ENCODE results near the gene ADIPOR2.

ADIPOR2 gene

DNA sequence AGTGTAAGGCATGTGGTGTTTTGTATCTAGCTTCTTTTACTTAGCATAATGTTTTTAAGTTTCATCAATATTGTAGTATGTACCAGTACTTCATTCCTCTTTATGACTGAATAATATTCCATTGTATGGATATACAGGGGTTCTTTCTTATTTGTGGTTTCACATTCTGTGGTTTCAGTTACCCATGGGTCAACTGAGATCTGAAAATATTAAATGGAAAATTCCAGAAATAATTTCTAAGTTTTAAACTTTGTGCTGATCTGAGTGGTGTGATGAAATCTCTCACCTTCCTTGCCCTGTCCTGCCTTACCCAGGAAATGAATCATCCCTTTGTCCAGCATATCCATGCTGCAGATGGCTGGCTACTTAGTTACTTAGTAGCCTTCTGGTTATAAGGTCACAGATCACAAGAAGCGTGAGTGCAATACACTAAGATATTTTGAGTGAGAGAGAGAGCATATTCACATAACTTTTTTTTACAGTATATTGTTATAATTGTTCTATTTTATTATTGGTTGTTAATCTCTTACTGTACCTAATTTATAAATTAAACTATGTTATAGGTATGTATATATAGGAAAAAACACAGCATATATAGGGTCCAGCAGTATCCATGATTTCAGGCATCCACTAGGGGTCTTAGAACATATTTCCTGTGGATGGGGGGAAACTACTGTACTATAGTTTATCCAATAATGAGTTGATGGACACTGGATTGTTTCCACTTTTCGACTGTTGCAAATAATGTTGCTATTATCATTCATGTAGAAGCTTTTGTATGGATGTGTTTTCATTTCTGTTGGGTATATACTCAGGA lies 69.9 kb downstream of the ADIPOR2 start:
- no peak overlapping the region for H3K4me3 ChIP-seq (ENCODE audit: low read depth, low read length)
- no peak for DNase-seq (ENCODE audit: low read depth)

GRCh38 chr12:1761857-1762256 lies 71.0 kb downstream of the ADIPOR2 start:
- no peak overlapping the region for H3K4me3 ChIP-seq (ENCODE audit: low read depth, low read length)
- no peak for DNase-seq (ENCODE audit: low read depth)

- DNase-seq (ENCODE audit: low read depth): no peak
Measured at GRCh38 chr12:1763153-1763552, 72.3 kb downstream of the ADIPOR2 start.

GRCh38 chr12:1766110-1766509 lies 75.2 kb downstream of the ADIPOR2 start:
- no peak for DNase-seq (ENCODE audit: low read depth)

More at GRCh38 chr12:1763153-1763552, 72.3 kb downstream of the ADIPOR2 start:
- H3K4me3 ChIP-seq (ENCODE audit: low read depth, low read length): no peak overlapping the region

GRCh38 chr12:1767407-1768090 lies 76.7 kb downstream of the ADIPOR2 start:
- H3K4me3 ChIP-seq (ENCODE audit: low read depth, low read length): no peak overlapping the region
- no peak for DNase-seq (ENCODE audit: low read depth)

More at GRCh38 chr12:1766110-1766509, 75.2 kb downstream of the ADIPOR2 start:
- no peak overlapping the region for H3K4me3 ChIP-seq (ENCODE audit: low read depth, low read length)

- H3K4me3 ChIP-seq (ENCODE audit: low read depth, low read length): no peak overlapping the region
- no peak for DNase-seq (ENCODE audit: low read depth)
Measured at GRCh38 chr12:1768615-1769014, 77.7 kb downstream of the ADIPOR2 start.

DNA sequence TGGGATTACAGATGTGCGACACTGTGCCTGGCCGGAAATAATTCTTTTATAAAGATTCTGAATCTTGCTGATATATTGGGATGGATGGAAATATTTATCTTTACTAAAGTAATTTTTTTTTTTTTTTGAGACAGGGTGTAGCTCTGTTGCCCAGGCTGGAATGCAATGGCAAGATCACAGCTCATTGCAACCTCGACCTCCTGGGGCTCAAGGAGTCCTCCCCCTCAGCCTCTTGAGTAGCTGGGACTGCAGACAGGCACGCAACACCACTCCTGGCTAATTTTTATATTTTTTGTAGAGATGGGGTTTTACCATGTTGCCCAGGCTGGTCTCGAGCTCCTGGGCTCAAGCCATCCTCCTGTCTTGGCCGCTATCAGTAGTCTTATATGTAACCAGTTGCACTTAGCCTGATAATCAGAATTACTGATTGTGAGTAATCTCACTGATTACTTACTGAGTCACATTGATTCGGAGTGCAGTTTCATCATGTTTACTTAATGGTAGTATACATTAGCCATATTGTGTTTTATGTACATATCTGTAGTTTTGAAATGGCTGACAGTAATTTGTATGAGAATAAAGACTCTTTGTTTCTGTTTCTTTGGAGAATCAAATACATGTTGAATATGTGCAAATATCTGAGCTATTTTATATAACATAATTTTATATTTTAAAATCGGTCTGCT lies 79.1 kb downstream of the ADIPOR2 start:
- no peak for DNase-seq (ENCODE audit: low read depth)
- H3K4me3 ChIP-seq (ENCODE audit: low read depth, low read length): no peak overlapping the region

- no peak for DNase-seq (ENCODE audit: low read depth)
- no peak overlapping the region for H3K4me3 ChIP-seq (ENCODE audit: low read depth, low read length)
Measured at GRCh38 chr12:1773937-1774655, 83.2 kb downstream of the ADIPOR2 start.

DNA sequence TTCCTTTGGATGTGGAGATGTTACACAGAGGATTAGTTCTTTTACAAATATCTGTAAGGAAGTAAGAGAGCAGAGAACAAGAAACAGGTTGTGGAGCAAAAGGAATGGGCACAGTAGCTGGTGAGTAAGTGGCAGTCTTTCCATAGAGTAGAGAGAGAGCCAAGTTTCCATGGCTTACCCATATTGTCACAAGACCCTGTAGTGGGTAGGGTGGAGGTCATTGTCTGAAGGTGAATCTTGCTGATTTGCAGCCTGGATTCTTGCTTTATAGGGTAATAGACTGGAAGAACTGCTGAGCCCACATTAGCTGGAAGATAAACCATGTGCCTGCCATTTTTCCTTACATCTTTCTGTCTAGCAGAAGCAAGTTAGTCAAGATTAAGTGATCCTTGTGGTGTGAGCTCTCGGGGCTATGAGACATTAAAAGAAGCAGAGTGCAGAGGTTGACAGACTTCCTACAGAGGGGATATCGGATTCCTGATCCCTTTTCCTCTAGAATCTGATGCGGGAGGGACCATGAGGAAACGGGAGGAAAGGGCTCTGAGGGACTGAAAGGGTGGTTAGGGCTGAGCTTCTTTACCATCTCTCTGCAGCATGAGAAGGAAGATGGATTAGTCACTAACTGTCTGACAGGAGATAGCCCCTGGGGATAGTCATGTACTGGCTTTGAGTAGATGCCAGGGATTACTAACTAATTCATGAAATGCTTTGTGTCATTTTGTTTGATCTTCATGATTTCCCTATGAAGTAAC lies 85.5 kb downstream of the ADIPOR2 start:
- DNase-seq (ENCODE audit: low read depth): peak; percentile 73
- H3K4me3 ChIP-seq (ENCODE audit: low read depth, low read length): no peak overlapping the region

DNA sequence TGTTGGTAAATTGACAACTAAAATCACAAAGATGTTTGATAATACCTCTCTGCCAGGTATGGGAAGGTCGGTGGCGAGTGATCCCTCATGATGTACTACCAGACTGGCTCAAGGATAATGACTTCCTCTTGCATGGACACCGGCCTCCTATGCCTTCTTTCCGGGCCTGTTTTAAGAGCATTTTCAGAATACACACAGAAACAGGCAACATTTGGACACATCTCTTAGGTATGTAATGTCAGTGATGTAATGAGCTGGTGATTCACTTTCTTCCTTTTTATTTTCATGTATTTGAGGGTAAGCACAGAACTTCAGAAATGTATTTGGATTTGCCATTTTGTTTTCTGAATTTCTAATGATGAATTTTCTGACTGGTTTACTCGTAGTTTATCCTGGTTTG lies 86.9 kb downstream of the ADIPOR2 start:
- no peak for DNase-seq (ENCODE audit: low read depth)

GRCh38 chr12:1778911-1779310 lies 88.0 kb downstream of the ADIPOR2 start:
- H3K4me3 ChIP-seq (ENCODE audit: low read depth, low read length): no peak overlapping the region
- no peak for DNase-seq (ENCODE audit: low read depth)

More for the DNA sequence above, 86.9 kb downstream of the ADIPOR2 start:
- H3K4me3 ChIP-seq (ENCODE audit: low read depth, low read length): no peak overlapping the region

DNA sequence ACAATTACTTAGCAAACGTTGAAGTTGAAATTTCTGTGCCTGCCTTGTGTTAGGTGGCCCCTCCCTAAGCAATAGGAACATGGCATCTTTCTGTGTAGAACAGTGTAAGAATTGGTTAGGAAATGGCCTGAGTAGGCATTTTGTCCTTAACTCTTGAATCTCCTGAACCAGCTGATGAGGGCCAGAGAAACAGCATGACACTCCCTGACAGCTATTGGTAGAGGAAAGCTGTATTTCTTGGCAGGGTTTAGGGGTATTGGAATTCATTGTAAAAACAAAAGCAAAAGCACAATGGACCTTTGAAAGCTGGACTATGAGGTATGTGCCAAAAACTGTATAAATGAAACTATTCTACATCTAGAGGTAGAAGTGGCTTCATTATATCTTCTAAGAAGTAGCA lies 88.9 kb downstream of the ADIPOR2 start:
- DNase-seq (ENCODE audit: low read depth): peak; percentile 65
- H3K4me3 ChIP-seq (ENCODE audit: low read depth, low read length): no peak overlapping the region

GRCh38 chr12:1781772-1782171 lies 90.9 kb downstream of the ADIPOR2 start:
- no peak overlapping the region for H3K4me3 ChIP-seq (ENCODE audit: low read depth, low read length)
- DNase-seq (ENCODE audit: low read depth): no peak

- no peak for DNase-seq (ENCODE audit: low read depth)
- no peak overlapping the region for H3K4me3 ChIP-seq (ENCODE audit: low read depth, low read length)
Measured at GRCh38 chr12:1782215-1782614, 91.3 kb downstream of the ADIPOR2 start.

GRCh38 chr12:1787714-1788113 lies 96.8 kb downstream of the ADIPOR2 start:
- DNase-seq (ENCODE audit: low read depth): no peak
- no peak overlapping the region for H3K4me3 ChIP-seq (ENCODE audit: low read depth, low read length)

- DNase-seq (ENCODE audit: low read depth): no peak
- no peak overlapping the region for H3K4me3 ChIP-seq (ENCODE audit: low read depth, low read length)
Measured at GRCh38 chr12:1790444-1790843, 99.6 kb downstream of the ADIPOR2 start.

DNA sequence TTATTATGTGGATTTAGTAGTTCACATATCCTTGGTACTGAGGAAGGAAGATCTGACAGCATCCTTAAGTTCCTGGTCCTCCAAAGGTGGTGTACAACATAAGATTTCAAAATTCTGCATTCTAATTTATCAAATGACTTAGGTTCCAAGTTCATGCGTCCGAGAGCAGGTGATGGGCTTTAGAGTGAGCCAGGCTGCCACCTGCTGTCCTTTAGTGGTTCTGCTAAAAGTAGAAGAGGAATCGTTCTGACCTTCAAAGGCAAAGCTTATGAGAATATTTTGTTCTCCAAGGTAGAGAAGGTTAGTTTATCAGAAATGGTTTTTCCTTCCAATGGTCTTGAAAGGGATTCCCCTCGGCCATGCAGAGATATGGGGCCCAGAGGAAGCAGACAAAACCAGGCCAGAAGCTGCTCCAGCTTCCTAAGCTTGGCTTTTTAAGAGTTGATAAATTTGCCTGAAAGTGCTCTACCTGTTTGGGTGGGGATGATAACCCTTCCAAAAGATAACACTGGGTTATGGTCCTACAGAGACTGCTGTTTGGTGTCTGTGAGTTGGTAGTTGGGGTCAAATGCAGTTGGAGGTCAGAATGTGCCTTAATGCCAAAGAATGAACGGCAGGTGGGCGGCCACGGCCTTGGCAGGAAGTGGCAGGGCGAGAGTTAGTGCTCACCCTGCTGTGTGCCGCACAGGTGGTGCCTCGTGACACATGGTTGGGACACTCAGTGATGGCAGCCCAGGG lies 100.4 kb downstream of the ADIPOR2 start:
- no peak for DNase-seq (ENCODE audit: low read depth)
- no peak overlapping the region for H3K4me3 ChIP-seq (ENCODE audit: low read depth, low read length)

GRCh38 chr12:1792406-1792805 lies 101.5 kb downstream of the ADIPOR2 start:
- no peak overlapping the region for H3K4me3 ChIP-seq (ENCODE audit: low read depth, low read length)
- DNase-seq (ENCODE audit: low read depth): no peak

All from skeletal muscle cell (primary cell).